ENCODE results near the gene FXYD1. TPM values are rescaled to one million over a fixed set of nuclear protein-coding genes. Genes with fewer than 3 reads are reported as not detected.

The FXYD1 gene
- total RNA-seq, 4 donors from 2014 or later = 18.1 to 214 (median 105) TPM

GRCh38 chr19:35105047-35105410 is 33.6 kb upstream of the FXYD1 start:
- Histone ChIP-seq H3K9me3 (no peaks in the 10 kb centered on the region), H3K27ac (no peak overlapping the region), H3K36me3 (no peaks in the 10 kb centered on the region), H3K4me1 (no peaks in the 10 kb centered on the region), H3K27me3 (no peaks in the 10 kb centered on the region), H3K4me3 (no peak overlapping the region)
- intact Hi-C loops (cut with DNase I; ENCODE audit: low total_unique reads) = no loop called here
- TF ChIP-seq POLR2A (IDR thresholded peaks at IDR 0.05) = no peak
- TF ChIP-seq CTCF (IDR thresholded peaks at IDR 0.05) = no peak
- DNase-seq = no peak

GRCh38 chr19:35105411-35106290 is 33.0 kb upstream of the FXYD1 start:
- no peak for DNase-seq
- no peaks in the 10 kb centered on the region for H3K9me3 ChIP-seq
- no peaks in the 10 kb centered on the region for H3K27me3 ChIP-seq
- H3K4me3 ChIP-seq = no peak overlapping the region
- TF ChIP-seq CTCF (IDR thresholded peaks at IDR 0.05) = no peak
- TF ChIP-seq POLR2A (IDR thresholded peaks at IDR 0.05) = no peak
- H3K4me1 ChIP-seq = no peaks in the 10 kb centered on the region
- no peaks in the 10 kb centered on the region for H3K36me3 ChIP-seq
- H3K27ac ChIP-seq = no peak overlapping the region
- intact Hi-C loops (cut with DNase I; ENCODE audit: low total_unique reads) = no loop called here

GRCh38 chr19:35106291-35106583 is 32.4 kb upstream of the FXYD1 start:
- no peaks in the 10 kb centered on the region for H3K27me3 ChIP-seq
- H3K36me3 ChIP-seq = no peaks in the 10 kb centered on the region
- H3K9me3 ChIP-seq = no peaks in the 10 kb centered on the region
- intact Hi-C loops (cut with DNase I; ENCODE audit: low total_unique reads) = no loop called here
- H3K4me3 ChIP-seq = no peak overlapping the region
- H3K4me1 ChIP-seq = no peaks in the 10 kb centered on the region
- no peak for DNase-seq
- no peak overlapping the region for H3K27ac ChIP-seq
- no peak for TF ChIP-seq CTCF (IDR thresholded peaks at IDR 0.05)
- no peak for TF ChIP-seq POLR2A (IDR thresholded peaks at IDR 0.05)

GRCh38 chr19:35106898-35107541 is 31.6 kb upstream of the FXYD1 start:
- DNase-seq = no peak
- intact Hi-C loops (cut with DNase I; ENCODE audit: low total_unique reads) = no loop called here
- Histone ChIP-seq H3K4me1 (no peaks in the 10 kb centered on the region), H3K27me3 (no peaks in the 10 kb centered on the region), H3K4me3 (no peak overlapping the region), H3K36me3 (no peaks in the 10 kb centered on the region), H3K27ac (no peak overlapping the region), H3K9me3 (no peaks in the 10 kb centered on the region)
- TF ChIP-seq CTCF (IDR thresholded peaks at IDR 0.05) = no peak

- Histone ChIP-seq H3K9me3 (no peaks in the 10 kb centered on the region), H3K36me3 (no peaks in the 10 kb centered on the region), H3K27ac (no peak overlapping the region), H3K27me3 (no peaks in the 10 kb centered on the region), H3K4me3 (no peak overlapping the region), H3K4me1 (no peaks in the 10 kb centered on the region)
- no peak for TF ChIP-seq POLR2A (IDR thresholded peaks at IDR 0.05)
- intact Hi-C loops (cut with DNase I; ENCODE audit: low total_unique reads) = no loop called here
- no peak for DNase-seq
These were observed 31.1 kb upstream of the FXYD1 start for GRCh38 chr19:35107545-35107944.

Data from uterus (tissue), 4 donors.